ENCODE data around the gene KCNJ12.

DNA sequence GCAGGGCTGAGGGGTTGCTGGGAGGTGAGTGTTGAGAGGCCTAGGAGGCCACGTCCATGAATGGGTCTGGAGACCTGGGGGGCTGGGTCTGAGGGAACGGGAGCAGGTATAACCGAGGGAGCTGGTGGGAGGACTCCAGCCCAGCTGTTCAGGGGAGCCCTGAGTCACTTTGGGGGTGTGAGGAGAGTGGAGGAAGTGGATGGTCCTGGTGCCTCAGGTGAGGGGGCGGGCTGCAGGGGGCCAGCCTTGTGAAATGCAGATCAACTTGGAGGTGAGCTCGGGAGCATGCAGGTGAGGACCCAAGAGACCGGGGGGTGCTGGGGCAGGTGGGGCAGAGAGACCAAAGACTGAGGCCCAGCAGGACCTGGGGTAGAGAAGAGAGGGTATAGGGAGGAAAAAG, 79.6 kb downstream of the KCNJ12 start:
- TF ChIP-seq, protein P1, sequence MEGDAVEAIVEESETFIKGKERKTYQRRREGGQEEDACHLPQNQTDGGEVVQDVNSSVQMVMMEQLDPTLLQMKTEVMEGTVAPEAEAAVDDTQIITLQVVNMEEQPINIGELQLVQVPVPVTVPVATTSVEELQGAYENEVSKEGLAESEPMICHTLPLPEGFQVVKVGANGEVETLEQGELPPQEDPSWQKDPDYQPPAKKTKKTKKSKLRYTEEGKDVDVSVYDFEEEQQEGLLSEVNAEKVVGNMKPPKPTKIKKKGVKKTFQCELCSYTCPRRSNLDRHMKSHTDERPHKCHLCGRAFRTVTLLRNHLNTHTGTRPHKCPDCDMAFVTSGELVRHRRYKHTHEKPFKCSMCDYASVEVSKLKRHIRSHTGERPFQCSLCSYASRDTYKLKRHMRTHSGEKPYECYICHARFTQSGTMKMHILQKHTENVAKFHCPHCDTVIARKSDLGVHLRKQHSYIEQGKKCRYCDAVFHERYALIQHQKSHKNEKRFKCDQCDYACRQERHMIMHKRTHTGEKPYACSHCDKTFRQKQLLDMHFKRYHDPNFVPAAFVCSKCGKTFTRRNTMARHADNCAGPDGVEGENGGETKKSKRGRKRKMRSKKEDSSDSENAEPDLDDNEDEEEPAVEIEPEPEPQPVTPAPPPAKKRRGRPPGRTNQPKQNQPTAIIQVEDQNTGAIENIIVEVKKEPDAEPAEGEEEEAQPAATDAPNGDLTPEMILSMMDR (IDR thresholded peaks at IDR 0.05): no peak
- TF ChIP-seq EP300 (IDR thresholded peaks at IDR 0.05) (no peak), POLR2AphosphoS5 (IDR thresholded peaks at IDR 0.05) (no peak), POLR2A (IDR thresholded peaks at IDR 0.05) (no peak)

All from suprapubic skin (tissue), 4 donors.